DOHH2 (cell line): ENCODE measurements around the gene LYRM2.

Experiments used
- H3F3A ChIP-seq: fragments of 200-600 bp; sonication (generic), shearing (Covaris generic); 2 replicates; pipeline ENCODE4 v1.6.0; 2016; ENCODE audit warnings: antibody characterized with exemption, mild to moderate bottlenecking; ENCODE audit not compliant: control insufficient read depth, insufficient read depth
- H3K27ac ChIP-seq: fragments of 200-600 bp; sonication (generic); 2 replicates; pipeline ENCODE4 v1.5.1; 2014; ENCODE audit warnings: low read depth, mild to moderate bottlenecking, low read length, moderate library complexity
- H3K27me3 ChIP-seq: fragments of 200-600 bp; sonication (generic); 2 replicates; pipeline ENCODE4 v1.6.1; 2014; ENCODE audit warnings: mild to moderate bottlenecking, low read length, mixed read lengths; ENCODE audit not compliant: control insufficient read depth
- H3K36me3 ChIP-seq: fragments of 200-600 bp; sonication (generic); 2 replicates; pipeline ENCODE4 v1.6.1; 2014; ENCODE audit warnings: mild to moderate bottlenecking, low read length, moderate library complexity, mixed read lengths; ENCODE audit not compliant: control insufficient read depth
- H3K4me1 ChIP-seq: fragments of 200-600 bp; sonication (generic); 2 replicates; pipeline ENCODE4 v1.6.1; 2014; ENCODE audit warnings: mild to moderate bottlenecking, low read length, mixed read lengths; ENCODE audit not compliant: control insufficient read depth
- H3K4me2 ChIP-seq: fragments of 200-600 bp; sonication (generic); 2 replicates; pipeline ENCODE4 v1.6.0; 2014; ENCODE audit warnings: mild to moderate bottlenecking, low read length, moderate library complexity
- H3K4me3 ChIP-seq: fragments of 200-600 bp; sonication (generic); 2 replicates; pipeline ENCODE4 v1.5.1; 2014; ENCODE audit warnings: mild to moderate bottlenecking, low read length, mixed read lengths
- H3K79me2 ChIP-seq: fragments of 200-600 bp; sonication (generic); 2 replicates; pipeline ENCODE4 v1.6.1; 2014; ENCODE audit warnings: mild to moderate bottlenecking, low read length, mixed read lengths; ENCODE audit not compliant: control insufficient read depth
- H3K9me2 ChIP-seq: fragments of 200-600 bp; sonication (generic); replicated peaks from 2 replicates; pipeline ENCODE4 v1.6.1; 2014; ENCODE audit warnings: mild to moderate bottlenecking, low read length, mixed read lengths; ENCODE audit not compliant: control insufficient read depth
- H3K9me3 ChIP-seq: fragments of 200-600 bp; sonication (generic); 2 replicates; pipeline ENCODE4 v1.6.1; 2014; ENCODE audit warnings: antibody characterized with exemption, low read length, mixed read lengths; ENCODE audit not compliant: control insufficient read depth, insufficient read depth
- H4K20me1 ChIP-seq: fragments of 200-600 bp; sonication (generic); 2 replicates; pipeline ENCODE4 v1.6.0; 2014; ENCODE audit warnings: low read depth, mild to moderate bottlenecking, antibody characterized with exemption, low read length, moderate library complexity; ENCODE audit not compliant: control insufficient read depth, insufficient read depth
- CTCF ChIP-seq: fragments of 200-600 bp; sonication (generic); IDR thresholded peaks from one replicate; pipeline ENCODE4 v1.5.1; 2014; ENCODE audit warnings: antibody characterized with exemption, mild to moderate bottlenecking, low read depth, low read length; ENCODE audit not compliant: poor library complexity, severe bottlenecking
- EZH2phosphoT487 ChIP-seq: fragments of 200-600 bp; sonication (generic); IDR thresholded peaks from 2 replicates; pipeline ENCODE4 v1.6.1; 2017; ENCODE audit warnings: borderline replicate concordance, mild to moderate bottlenecking, antibody characterized with exemption, low read length, moderate library complexity, mixed read lengths

The LYRM2 gene

DNA sequence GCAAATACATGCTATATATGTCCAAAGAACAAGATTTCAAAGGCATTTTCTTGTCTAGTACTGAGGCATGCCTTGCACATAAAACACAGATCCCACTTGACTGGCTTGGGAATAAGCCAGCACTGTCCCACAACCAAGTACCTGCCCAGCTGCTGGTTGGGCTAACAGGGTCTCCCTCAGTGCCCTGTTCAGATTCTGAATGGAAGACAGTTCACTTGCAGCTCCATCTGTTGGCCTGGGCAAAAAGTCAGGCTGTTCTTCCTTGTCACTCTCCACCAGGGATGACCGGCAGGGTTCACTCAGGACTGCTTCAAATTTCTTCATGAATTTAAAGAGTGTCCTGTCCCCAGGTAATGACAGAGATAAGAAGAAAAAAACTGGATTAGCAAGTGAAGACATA lies 44.4 kb upstream of the LYRM2 start:
- H3K9me2 ChIP-seq = no peaks in the 10 kb centered on the region
- no peak overlapping the region for H3K27ac ChIP-seq
- no peak overlapping the region for H3K4me2 ChIP-seq
- H3K4me3 ChIP-seq = no peak overlapping the region
- H3K36me3 ChIP-seq = peaks cover 89% of the 10 kb centered on the region
- no peak for TF ChIP-seq EZH2phosphoT487
- no peak for TF ChIP-seq CTCF
- no peaks in the 10 kb centered on the region for H3K4me1 ChIP-seq
- H3F3A ChIP-seq = no peaks in the 10 kb centered on the region
- H3K79me2 ChIP-seq = no peaks in the 10 kb centered on the region
- no peaks in the 10 kb centered on the region for H3K27me3 ChIP-seq
- H3K9me3 ChIP-seq = no peaks in the 10 kb centered on the region
- H4K20me1 ChIP-seq = no peaks in the 10 kb centered on the region

DNA sequence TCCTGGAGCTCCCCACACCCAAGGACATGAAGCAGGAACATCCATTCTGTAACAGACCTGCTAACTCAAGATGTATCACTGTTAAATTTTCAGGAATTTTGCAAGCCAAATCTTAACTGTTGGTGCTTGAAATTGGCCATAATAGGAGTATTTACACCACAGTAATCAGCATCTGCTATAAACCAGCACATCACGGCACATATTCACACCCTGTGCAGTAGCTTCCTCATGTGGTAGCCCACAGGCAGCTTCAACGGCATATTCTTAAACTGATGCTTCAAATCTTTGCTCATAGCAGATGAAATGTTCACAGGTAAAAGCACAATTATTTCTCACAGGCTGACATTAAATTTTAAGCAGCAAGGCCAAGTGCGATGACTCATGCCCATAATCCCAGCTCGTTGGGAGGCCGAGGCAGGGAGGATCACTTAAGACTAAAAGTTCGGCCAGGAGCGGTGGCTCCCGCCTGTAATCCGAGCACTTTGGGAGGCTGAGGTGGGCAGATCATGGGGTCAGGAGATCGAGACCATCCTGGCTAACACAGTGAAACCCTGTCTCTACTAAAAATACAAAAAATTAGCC lies 43.5 kb upstream of the LYRM2 start:
- TF ChIP-seq CTCF = no peak
- TF ChIP-seq EZH2phosphoT487 = no peak
- no peak overlapping the region for H3K4me2 ChIP-seq
- H3K79me2 ChIP-seq = no peaks in the 10 kb centered on the region
- H3K9me3 ChIP-seq = no peaks in the 10 kb centered on the region
- H3K4me3 ChIP-seq = no peak overlapping the region
- no peaks in the 10 kb centered on the region for H3F3A ChIP-seq
- no peaks in the 10 kb centered on the region for H3K27me3 ChIP-seq
- peaks cover 87% of the 10 kb centered on the region for H3K36me3 ChIP-seq
- no peaks in the 10 kb centered on the region for H3K9me2 ChIP-seq
- H4K20me1 ChIP-seq = no peaks in the 10 kb centered on the region
- H3K4me1 ChIP-seq = no peaks in the 10 kb centered on the region
- H3K27ac ChIP-seq = no peak overlapping the region

- no peaks in the 10 kb centered on the region for H3K4me1 ChIP-seq
- H3K79me2 ChIP-seq = no peaks in the 10 kb centered on the region
- H3K9me2 ChIP-seq = no peaks in the 10 kb centered on the region
- H3K4me2 ChIP-seq = no peak overlapping the region
- TF ChIP-seq EZH2phosphoT487 = no peak
- no peak for TF ChIP-seq CTCF
- H3K36me3 ChIP-seq = peaks cover 88% of the 10 kb centered on the region
- no peaks in the 10 kb centered on the region for H4K20me1 ChIP-seq
- no peaks in the 10 kb centered on the region for H3K9me3 ChIP-seq
- no peaks in the 10 kb centered on the region for H3K27me3 ChIP-seq
- H3K4me3 ChIP-seq = no peak overlapping the region
- H3F3A ChIP-seq = no peaks in the 10 kb centered on the region
- H3K27ac ChIP-seq = no peak overlapping the region
Observed at GRCh38 chr6:89680551-89680950, 42.0 kb upstream of the LYRM2 start.

GRCh38 chr6:89680150-89680549 lies 41.6 kb upstream of the LYRM2 start:
- Histone ChIP-seq H3K4me2 (no peak overlapping the region), H3K9me2 (no peaks in the 10 kb centered on the region), H3K9me3 (no peaks in the 10 kb centered on the region), H3K36me3 (peaks cover 88% of the 10 kb centered on the region), H3K27ac (no peak overlapping the region), H4K20me1 (no peaks in the 10 kb centered on the region), H3K27me3 (no peaks in the 10 kb centered on the region), H3K4me3 (no peak overlapping the region), H3K4me1 (no peaks in the 10 kb centered on the region), H3F3A (no peaks in the 10 kb centered on the region), H3K79me2 (no peaks in the 10 kb centered on the region)
- TF ChIP-seq CTCF (no peak), EZH2phosphoT487 (no peak)
